ENCODE data around the gene ACTR3C.

Gene ACTR3C

DNA sequence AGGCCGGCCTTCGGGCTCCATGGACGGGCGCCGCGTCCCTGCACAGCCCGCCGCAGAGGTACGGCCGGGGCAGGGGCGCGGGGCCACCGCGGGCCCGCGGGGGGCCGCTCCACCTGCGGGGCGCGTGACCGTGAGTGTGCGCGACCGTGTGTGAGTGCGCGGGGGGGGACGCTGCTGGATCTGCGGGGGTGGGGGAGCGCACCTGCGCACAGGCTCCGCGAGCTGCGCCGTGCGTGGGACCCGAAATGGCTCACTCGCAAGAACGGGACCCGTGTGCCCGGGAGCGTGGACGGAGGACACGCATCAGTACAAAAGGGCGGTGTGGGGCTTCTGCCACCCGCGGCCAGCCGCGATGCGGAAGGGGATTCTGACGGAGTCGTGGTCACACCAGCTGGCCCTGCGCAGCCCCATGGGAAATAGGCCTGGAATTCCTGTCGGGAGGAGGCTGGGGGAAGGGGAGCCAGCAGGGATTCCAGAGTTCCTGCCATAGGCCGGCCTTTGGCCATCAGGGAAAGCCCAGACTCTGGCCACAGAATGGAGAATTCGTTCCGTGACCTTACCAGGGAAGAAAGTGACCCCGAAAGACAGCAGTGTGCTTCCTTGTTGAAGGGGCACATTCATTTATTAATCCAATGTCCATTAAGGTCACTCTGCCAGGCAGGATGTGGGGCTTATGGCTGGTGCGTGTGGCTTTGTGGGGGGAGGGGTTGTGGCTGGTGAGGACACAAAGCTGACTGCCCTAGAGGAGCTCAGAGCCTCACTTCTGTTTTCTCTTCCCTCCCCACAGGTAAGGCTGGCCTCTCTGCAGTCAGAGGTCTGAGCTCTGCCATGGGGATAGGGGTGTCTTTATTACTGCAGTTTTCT is 45.8 kb upstream of the ACTR3C start:
- H3K27me3 ChIP-seq (ENCODE audit: low read depth, low read length), result no peaks in the 10 kb centered on the region
- H3K4me2 ChIP-seq (ENCODE audit: low read length), result peak overlapping the region; percentile 98
- TF ChIP-seq EZH2phosphoT487 (IDR thresholded peaks at IDR 0.05; ENCODE audit: low read depth), result no peak
- TF ChIP-seq, protein P1, sequence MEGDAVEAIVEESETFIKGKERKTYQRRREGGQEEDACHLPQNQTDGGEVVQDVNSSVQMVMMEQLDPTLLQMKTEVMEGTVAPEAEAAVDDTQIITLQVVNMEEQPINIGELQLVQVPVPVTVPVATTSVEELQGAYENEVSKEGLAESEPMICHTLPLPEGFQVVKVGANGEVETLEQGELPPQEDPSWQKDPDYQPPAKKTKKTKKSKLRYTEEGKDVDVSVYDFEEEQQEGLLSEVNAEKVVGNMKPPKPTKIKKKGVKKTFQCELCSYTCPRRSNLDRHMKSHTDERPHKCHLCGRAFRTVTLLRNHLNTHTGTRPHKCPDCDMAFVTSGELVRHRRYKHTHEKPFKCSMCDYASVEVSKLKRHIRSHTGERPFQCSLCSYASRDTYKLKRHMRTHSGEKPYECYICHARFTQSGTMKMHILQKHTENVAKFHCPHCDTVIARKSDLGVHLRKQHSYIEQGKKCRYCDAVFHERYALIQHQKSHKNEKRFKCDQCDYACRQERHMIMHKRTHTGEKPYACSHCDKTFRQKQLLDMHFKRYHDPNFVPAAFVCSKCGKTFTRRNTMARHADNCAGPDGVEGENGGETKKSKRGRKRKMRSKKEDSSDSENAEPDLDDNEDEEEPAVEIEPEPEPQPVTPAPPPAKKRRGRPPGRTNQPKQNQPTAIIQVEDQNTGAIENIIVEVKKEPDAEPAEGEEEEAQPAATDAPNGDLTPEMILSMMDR (IDR thresholded peaks at IDR 0.05; ENCODE audit: low read depth, low read length), result no peak
- no peaks in the 10 kb centered on the region for H3K9me3 ChIP-seq (ENCODE audit: insufficient read depth, low read length)
- peaks cover 60% of the 10 kb centered on the region for H3K4me1 ChIP-seq (ENCODE audit: low read length)
- H3K9ac ChIP-seq (ENCODE audit: low read length), result peak overlapping the region; percentile 99
- H3K27ac ChIP-seq (ENCODE audit: low read length), result peak overlapping the region; percentile 93
- peaks cover 62% of the 10 kb centered on the region for H3K79me2 ChIP-seq (ENCODE audit: low read length)
- H4K20me1 ChIP-seq (ENCODE audit: insufficient read depth, low read length), result peaks cover 44% of the 10 kb centered on the region
- peaks cover 46% of the 10 kb centered on the region for H3K36me3 ChIP-seq (replicated peaks; ENCODE audit: low read depth, low read length)
- peak overlapping the region; percentile 92 for H3K4me3 ChIP-seq (ENCODE audit: low read length)
- no peak overlapping the region for H2AFZ ChIP-seq (ENCODE audit: low read depth, low read length)

DNA sequence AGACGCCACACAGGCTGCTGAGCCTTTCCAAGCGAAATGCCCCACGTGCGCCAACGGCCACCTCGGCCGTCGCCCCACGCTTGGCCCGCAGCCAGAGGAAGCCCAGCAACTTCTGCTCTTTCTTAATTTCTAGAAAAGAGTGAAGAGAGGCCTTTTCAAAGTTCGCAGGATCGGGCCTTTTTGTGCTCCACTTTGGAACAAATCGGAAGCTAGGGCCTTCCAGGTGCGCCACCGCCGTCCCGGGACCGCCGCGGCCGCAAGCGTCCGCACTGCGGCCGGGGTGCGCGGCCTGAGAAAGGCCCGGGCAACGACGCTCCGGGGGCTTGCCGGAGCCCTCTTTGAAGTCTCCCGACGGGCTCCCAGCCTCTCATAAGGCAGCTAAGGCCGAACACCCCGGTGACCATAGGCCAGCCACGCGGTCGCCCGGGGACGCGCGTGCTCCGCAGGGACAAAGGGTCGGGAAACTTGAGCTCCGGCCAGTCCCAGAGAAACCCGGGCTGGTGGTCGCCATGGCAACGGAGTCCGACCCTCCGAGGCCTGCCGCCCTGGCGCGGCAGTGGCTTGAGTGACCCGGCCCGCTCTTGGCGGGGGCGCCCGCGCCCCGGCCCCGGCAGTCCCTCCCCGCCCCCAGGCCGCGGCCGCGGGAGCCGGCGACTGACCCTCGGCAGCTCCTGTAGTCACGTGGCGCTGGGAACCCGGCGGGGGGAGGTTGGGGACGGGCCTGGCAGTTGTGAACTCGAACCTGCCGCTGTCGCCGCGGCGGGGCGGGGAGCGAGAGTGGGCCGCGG is 44.9 kb upstream of the ACTR3C start, which contains the start of gene REPIN1:
Gene REPIN1, plus strand, starts transcription at position 727 of the 788 bp plus-strand sequence. CDS start 890 bp downstream, outside the sequence.
- H3K79me2 ChIP-seq (ENCODE audit: low read length), result peaks cover 54% of the 10 kb centered on the region
- H3K4me2 ChIP-seq (ENCODE audit: low read length), result peak within 1 kb of the TSS; percentile 98
- H3K27me3 ChIP-seq (ENCODE audit: low read depth, low read length), result no peaks in the 10 kb centered on the region
- H3K4me3 ChIP-seq (ENCODE audit: low read length), result peak within 1 kb of the TSS; percentile 92
- H3K36me3 ChIP-seq (replicated peaks; ENCODE audit: low read depth, low read length), result peaks cover 38% of the 10 kb centered on the region
- no peak for TF ChIP-seq EZH2phosphoT487 (IDR thresholded peaks at IDR 0.05; ENCODE audit: low read depth)
- TF ChIP-seq, protein P1 (IDR thresholded peaks at IDR 0.05; ENCODE audit: low read depth, low read length), result no peak
- no peak within 1 kb of the TSS for H2AFZ ChIP-seq (ENCODE audit: low read depth, low read length)
- H3K27ac ChIP-seq (ENCODE audit: low read length), result peak within 1 kb of the TSS; percentile 93
- H4K20me1 ChIP-seq (ENCODE audit: insufficient read depth, low read length), result peaks cover 35% of the 10 kb centered on the region
- H3K9ac ChIP-seq (ENCODE audit: low read length), result peak within 1 kb of the TSS; percentile 99
- H3K4me1 ChIP-seq (ENCODE audit: low read length), result peaks cover 60% of the 10 kb centered on the region
- H3K9me3 ChIP-seq (ENCODE audit: insufficient read depth, low read length), result no peaks in the 10 kb centered on the region

DNA sequence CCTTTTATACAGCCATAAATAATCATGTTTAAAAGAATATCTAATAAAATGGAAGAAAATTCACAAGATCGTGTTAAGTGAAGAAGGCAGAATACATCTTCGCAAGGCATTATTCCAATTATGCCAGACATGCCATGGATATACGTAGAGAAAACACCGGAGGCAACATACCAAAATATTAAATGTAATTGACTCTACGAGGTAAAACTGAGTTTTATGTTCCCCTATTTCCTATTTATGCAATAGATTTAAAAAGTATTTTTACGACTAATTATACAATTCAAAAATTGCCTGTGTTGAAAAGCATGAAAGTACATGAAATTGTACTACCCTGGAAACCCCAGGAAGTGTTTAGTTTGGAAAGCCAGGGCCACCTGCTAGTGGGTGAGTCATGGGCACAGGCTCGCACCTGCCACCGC is 44.3 kb upstream of the ACTR3C start:
- H3K4me3 ChIP-seq (ENCODE audit: low read length), result peak overlapping the region; percentile 92
- H3K27ac ChIP-seq (ENCODE audit: low read length), result peak overlapping the region; percentile 93
- no peaks in the 10 kb centered on the region for H3K27me3 ChIP-seq (ENCODE audit: low read depth, low read length)
- peak overlapping the region; percentile 99 for H3K9ac ChIP-seq (ENCODE audit: low read length)
- H3K79me2 ChIP-seq (ENCODE audit: low read length), result peaks cover 48% of the 10 kb centered on the region
- TF ChIP-seq, protein P1 (IDR thresholded peaks at IDR 0.05; ENCODE audit: low read depth, low read length), result no peak
- no peak for TF ChIP-seq EZH2phosphoT487 (IDR thresholded peaks at IDR 0.05; ENCODE audit: low read depth)
- peaks cover 32% of the 10 kb centered on the region for H3K36me3 ChIP-seq (replicated peaks; ENCODE audit: low read depth, low read length)
- no peaks in the 10 kb centered on the region for H3K9me3 ChIP-seq (ENCODE audit: insufficient read depth, low read length)
- peaks cover 60% of the 10 kb centered on the region for H3K4me1 ChIP-seq (ENCODE audit: low read length)
- H2AFZ ChIP-seq (ENCODE audit: low read depth, low read length), result no peak overlapping the region
- peaks cover 29% of the 10 kb centered on the region for H4K20me1 ChIP-seq (ENCODE audit: insufficient read depth, low read length)
- peak overlapping the region; percentile 98 for H3K4me2 ChIP-seq (ENCODE audit: low read length)
